Measurements from ENCODE around the gene HOXD1. TPM values are rescaled to one million over a fixed set of nuclear protein-coding genes. Genes with fewer than 3 reads are reported as not detected.

Gene HOXD1
- total RNA-seq, 4 donors from 2014 or later = 0.19 TPM; not detected in 3

GRCh38 chr2:176205126-176205525 lies 16.7 kb downstream of the HOXD1 start:
- Histone ChIP-seq H3K27me3 (peaks cover 0 to 57% (median 0%) of the 10 kb centered on the region in 4 donors), H3K4me3 (no peak overlapping the region), H3K27ac (no peak overlapping the region), H3K4me1 (no peaks in the 10 kb centered on the region), H3K9me3 (peaks cover 0 to 7% (median 0%) of the 10 kb centered on the region in 3 donors), H3K36me3 (no peaks in the 10 kb centered on the region)
- no peak for TF ChIP-seq CTCF (IDR thresholded peaks at IDR 0.05)
- no peak for TF ChIP-seq POLR2A (IDR thresholded peaks at IDR 0.05)
- WGBS, 2 donors = 54 to 75% methylated on average over 1 of the region's 1 CpG
- intact Hi-C loops (cut with DNase I) = no loop called here
- DNase-seq = no peak

- peaks cover 0 to 52% (median 0%) of the 10 kb centered on the region in 4 donors for H3K27me3 ChIP-seq
- H3K4me1 ChIP-seq = no peaks in the 10 kb centered on the region
- intact Hi-C loops (cut with DNase I) = no loop called here
- no peak overlapping the region for H3K4me3 ChIP-seq
- 87 to 90% methylated on average over 2 of the region's 2 CpGs for WGBS, 2 donors
- peaks cover 0 to 7% (median 0%) of the 10 kb centered on the region in 3 donors for H3K9me3 ChIP-seq
- H3K27ac ChIP-seq = no peak overlapping the region
- no peak for TF ChIP-seq POLR2A (IDR thresholded peaks at IDR 0.05)
- TF ChIP-seq CTCF (IDR thresholded peaks at IDR 0.05) = no peak
- H3K36me3 ChIP-seq = no peaks in the 10 kb centered on the region
- DNase-seq = no peak
These were observed 17.7 kb downstream of the HOXD1 start for GRCh38 chr2:176206136-176206535.

GRCh38 chr2:176206682-176207081 lies 18.2 kb downstream of the HOXD1 start:
- intact Hi-C loops (cut with DNase I) = no loop called here
- Histone ChIP-seq H3K36me3 (no peaks in the 10 kb centered on the region), H3K4me3 (no peak overlapping the region), H3K4me1 (no peaks in the 10 kb centered on the region), H3K27me3 (peaks cover 0 to 55% (median 0%) of the 10 kb centered on the region in 4 donors), H3K27ac (no peak overlapping the region), H3K9me3 (peaks cover 0 to 7% (median 0%) of the 10 kb centered on the region in 3 donors)
- 23 to 36% methylated on average over 2 of the region's 2 CpGs for WGBS, 2 donors
- no peak for TF ChIP-seq POLR2A (IDR thresholded peaks at IDR 0.05)
- TF ChIP-seq CTCF (IDR thresholded peaks at IDR 0.05) = no peak
- no peak for DNase-seq

- no peaks in the 10 kb centered on the region for H3K36me3 ChIP-seq
- H3K9me3 ChIP-seq = no peaks in the 10 kb centered on the region
- H3K4me1 ChIP-seq = no peaks in the 10 kb centered on the region
- no peak for DNase-seq
- intact Hi-C loops (cut with DNase I) = no loop called here
- peaks cover 0 to 24% (median 0%) of the 10 kb centered on the region in 4 donors for H3K27me3 ChIP-seq
- no peak for TF ChIP-seq CTCF (IDR thresholded peaks at IDR 0.05)
- no peak for TF ChIP-seq POLR2A (IDR thresholded peaks at IDR 0.05)
- WGBS, 2 donors = 30 to 65% methylated on average over 1 of the region's 1 CpG
- no peak overlapping the region for H3K4me3 ChIP-seq
- no peak overlapping the region for H3K27ac ChIP-seq
These were observed 22.6 kb downstream of the HOXD1 start for GRCh38 chr2:176211110-176211509.

GRCh38 chr2:176212276-176212675 lies 23.8 kb downstream of the HOXD1 start:
- peaks cover 0 to 24% (median 0%) of the 10 kb centered on the region in 4 donors for H3K27me3 ChIP-seq
- H3K27ac ChIP-seq = no peak overlapping the region
- no peaks in the 10 kb centered on the region for H3K4me1 ChIP-seq
- H3K9me3 ChIP-seq = no peaks in the 10 kb centered on the region
- no peak for TF ChIP-seq POLR2A (IDR thresholded peaks at IDR 0.05)
- TF ChIP-seq CTCF (IDR thresholded peaks at IDR 0.05) = no peak
- no peak for DNase-seq
- H3K36me3 ChIP-seq = no peaks in the 10 kb centered on the region
- intact Hi-C loops (cut with DNase I) = no loop called here
- no peak overlapping the region for H3K4me3 ChIP-seq

Data from esophagus squamous epithelium (tissue), 5 donors.